ENCODE measurements around the gene ZNF746. TPM values are rescaled to one million over a fixed set of nuclear protein-coding genes. Genes with fewer than 3 reads are reported as not detected.
A peak's percentile ranks its signal among the peaks of the same experiment; 100 is the strongest.

The ZNF746 gene
- total and polyA plus RNA-seq, 9 of the 15 experiments (the other 6 are each of a cell fraction or from before 2014, with no cell fraction given), result 1.7 to 31.6 (median 13.3) TPM

GRCh38 chr7:149490083-149490760 lies 7.4 kb downstream of the ZNF746 start:
- TF ChIP-seq, protein P1, sequence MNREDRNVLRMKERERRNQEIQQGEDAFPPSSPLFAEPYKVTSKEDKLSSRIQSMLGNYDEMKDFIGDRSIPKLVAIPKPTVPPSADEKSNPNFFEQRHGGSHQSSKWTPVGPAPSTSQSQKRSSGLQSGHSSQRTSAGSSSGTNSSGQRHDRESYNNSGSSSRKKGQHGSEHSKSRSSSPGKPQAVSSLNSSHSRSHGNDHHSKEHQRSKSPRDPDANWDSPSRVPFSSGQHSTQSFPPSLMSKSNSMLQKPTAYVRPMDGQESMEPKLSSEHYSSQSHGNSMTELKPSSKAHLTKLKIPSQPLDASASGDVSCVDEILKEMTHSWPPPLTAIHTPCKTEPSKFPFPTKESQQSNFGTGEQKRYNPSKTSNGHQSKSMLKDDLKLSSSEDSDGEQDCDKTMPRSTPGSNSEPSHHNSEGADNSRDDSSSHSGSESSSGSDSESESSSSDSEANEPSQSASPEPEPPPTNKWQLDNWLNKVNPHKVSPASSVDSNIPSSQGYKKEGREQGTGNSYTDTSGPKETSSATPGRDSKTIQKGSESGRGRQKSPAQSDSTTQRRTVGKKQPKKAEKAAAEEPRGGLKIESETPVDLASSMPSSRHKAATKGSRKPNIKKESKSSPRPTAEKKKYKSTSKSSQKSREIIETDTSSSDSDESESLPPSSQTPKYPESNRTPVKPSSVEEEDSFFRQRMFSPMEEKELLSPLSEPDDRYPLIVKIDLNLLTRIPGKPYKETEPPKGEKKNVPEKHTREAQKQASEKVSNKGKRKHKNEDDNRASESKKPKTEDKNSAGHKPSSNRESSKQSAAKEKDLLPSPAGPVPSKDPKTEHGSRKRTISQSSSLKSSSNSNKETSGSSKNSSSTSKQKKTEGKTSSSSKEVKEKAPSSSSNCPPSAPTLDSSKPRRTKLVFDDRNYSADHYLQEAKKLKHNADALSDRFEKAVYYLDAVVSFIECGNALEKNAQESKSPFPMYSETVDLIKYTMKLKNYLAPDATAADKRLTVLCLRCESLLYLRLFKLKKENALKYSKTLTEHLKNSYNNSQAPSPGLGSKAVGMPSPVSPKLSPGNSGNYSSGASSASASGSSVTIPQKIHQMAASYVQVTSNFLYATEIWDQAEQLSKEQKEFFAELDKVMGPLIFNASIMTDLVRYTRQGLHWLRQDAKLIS (CRISPR knock-in tag; IDR thresholded peaks at IDR 0.05), result no peak
- TF ChIP-seq, protein P2, sequence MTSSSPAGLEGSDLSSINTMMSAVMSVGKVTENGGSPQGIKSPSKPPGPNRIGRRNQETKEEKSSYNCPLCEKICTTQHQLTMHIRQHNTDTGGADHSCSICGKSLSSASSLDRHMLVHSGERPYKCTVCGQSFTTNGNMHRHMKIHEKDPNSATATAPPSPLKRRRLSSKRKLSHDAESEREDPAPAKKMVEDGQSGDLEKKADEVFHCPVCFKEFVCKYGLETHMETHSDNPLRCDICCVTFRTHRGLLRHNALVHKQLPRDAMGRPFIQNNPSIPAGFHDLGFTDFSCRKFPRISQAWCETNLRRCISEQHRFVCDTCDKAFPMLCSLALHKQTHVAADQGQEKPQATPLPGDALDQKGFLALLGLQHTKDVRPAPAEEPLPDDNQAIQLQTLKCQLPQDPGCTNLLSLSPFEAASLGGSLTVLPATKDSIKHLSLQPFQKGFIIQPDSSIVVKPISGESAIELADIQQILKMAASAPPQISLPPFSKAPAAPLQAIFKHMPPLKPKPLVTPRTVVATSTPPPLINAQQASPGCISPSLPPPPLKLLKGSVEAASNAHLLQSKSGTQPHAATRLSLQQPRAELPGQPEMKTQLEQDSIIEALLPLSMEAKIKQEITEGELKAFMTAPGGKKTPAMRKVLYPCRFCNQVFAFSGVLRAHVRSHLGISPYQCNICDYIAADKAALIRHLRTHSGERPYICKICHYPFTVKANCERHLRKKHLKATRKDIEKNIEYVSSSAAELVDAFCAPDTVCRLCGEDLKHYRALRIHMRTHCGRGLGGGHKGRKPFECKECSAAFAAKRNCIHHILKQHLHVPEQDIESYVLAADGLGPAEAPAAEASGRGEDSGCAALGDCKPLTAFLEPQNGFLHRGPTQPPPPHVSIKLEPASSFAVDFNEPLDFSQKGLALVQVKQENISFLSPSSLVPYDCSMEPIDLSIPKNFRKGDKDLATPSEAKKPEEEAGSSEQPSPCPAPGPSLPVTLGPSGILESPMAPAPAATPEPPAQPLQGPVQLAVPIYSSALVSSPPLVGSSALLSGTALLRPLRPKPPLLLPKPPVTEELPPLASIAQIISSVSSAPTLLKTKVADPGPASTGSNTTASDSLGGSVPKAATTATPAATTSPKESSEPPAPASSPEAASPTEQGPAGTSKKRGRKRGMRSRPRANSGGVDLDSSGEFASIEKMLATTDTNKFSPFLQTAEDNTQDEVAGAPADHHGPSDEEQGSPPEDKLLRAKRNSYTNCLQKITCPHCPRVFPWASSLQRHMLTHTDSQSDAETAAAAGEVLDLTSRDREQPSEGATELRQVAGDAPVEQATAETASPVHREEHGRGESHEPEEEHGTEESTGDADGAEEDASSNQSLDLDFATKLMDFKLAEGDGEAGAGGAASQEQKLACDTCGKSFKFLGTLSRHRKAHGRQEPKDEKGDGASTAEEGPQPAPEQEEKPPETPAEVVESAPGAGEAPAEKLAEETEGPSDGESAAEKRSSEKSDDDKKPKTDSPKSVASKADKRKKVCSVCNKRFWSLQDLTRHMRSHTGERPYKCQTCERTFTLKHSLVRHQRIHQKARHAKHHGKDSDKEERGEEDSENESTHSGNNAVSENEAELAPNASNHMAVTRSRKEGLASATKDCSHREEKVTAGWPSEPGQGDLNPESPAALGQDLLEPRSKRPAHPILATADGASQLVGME (CRISPR knock-in tag; IDR thresholded peaks at IDR 0.05), result no peak
- TF ChIP-seq POLR2G (IDR thresholded peaks at IDR 0.05; ENCODE audit: low read depth, low read length) (0 out of 2 replicates have a peak, but pooled peaks have one; percentile 8), NONO (IDR thresholded peaks at IDR 0.05; ENCODE audit: low read depth in 2 of 2, low read length in 1 of 2) (no peak), ZNF785 (CRISPR knock-in tag; IDR thresholded peaks at IDR 0.05) (no peak), MLLT1 (IDR thresholded peaks at IDR 0.05) (no peak), CBFB (CRISPR knock-in tag; IDR thresholded peaks at IDR 0.05) (no peak), CBFA2T2 (conservative IDR thresholded peaks at IDR 0.05) (no peak)
- no peak for DNase-seq (ENCODE audit: extremely low read depth in 1 of 4, low spot score in 3 of 4)
- Histone ChIP-seq H3K36me3 (ENCODE audit: control insufficient read depth, insufficient read depth, low read length) (peaks cover 92% of the 10 kb centered on the region), H3K9me1 (ENCODE audit: control insufficient read depth, insufficient read depth, low read length) (peaks cover under 1% of the 10 kb centered on the region), H2AFZ (ENCODE audit: low read depth, low read length) (no peak overlapping the region), H3K27ac (ENCODE audit: extremely low read depth, low read depth, low read length) (no peak overlapping the region), H3K27me3 (ENCODE audit: control insufficient read depth in 2 of 2, insufficient read depth in 2 of 2, low read length in 2 of 2) (no peaks in the 10 kb centered on the region), H3K4me2 (ENCODE audit: insufficient read depth, low read length) (no peak overlapping the region), H3K4me1 (replicated peaks in 1 of 2; ENCODE audit: control insufficient read depth in 2 of 2, insufficient read depth in 2 of 2, low read length in 2 of 2) (peaks cover 7 to 9% of the 10 kb centered on the region in 2 experiments; a peak in 3 of 5 replicates), H3K4me3 (no peak overlapping the region), H3K79me2 (ENCODE audit: control insufficient read depth, insufficient read depth, low read length) (peaks cover 10% of the 10 kb centered on the region), H3K9ac (ENCODE audit: insufficient read depth in 1 of 2, low read depth in 2 of 2, low read length in 2 of 2) (peak overlapping the region in 1 of 2 experiments; percentile 52; a peak in 1 of 4 replicates), H4K20me1 (replicated peaks; ENCODE audit: control insufficient read depth, insufficient read depth, low read length) (no peaks in the 10 kb centered on the region), H3K9me3 (replicated peaks; ENCODE audit: control insufficient read depth, insufficient read depth, low read depth, low read length) (no peaks in the 10 kb centered on the region)
- no TSS peak for BruUV-seq (replicated peaks)
- ChIA-PET CTCF (ENCODE audit: low intra/inter-chr PET ratio) (interaction anchor here (0.7 kb wide), 1 partner anchor 11 kb away, joined by 3 read pairs; no protein-coding TSS in a partner anchor), POLR2A (interaction anchor here (1.0 kb wide), 1 partner anchor 263 kb away, joined by 3 read pairs; no protein-coding TSS in a partner anchor)
- ATAC-seq, result no peak
- in situ Hi-C loops (cut with MboI) (no loop called here), intact Hi-C loops (cut with micrococcal nuclease) (no loop called here)
- 87% methylated on average over 15 of the region's 15 CpGs for WGBS (ENCODE audit: insufficient coverage, low coverage, missing lambda C conversion rate)
- no peak for FAIRE-seq

All from K562 (cell line).